GM23338 (cell line): ENCODE data around the gene CPNE8. TPM values are rescaled to one million over a fixed set of nuclear protein-coding genes. Genes with fewer than 3 reads are reported as not detected.

Experiments
- ATAC-seq: fragments of 200-7000 bp; cut with Tn5 transposase; 3 replicates; pipeline ENCODE4 v1.9.1; 2020
- DNase-seq: peaks from one replicate; pipeline ENCODE4 v3.0.0-alpha.2; 2015; ENCODE audit warnings: low spot score
- H2AFZ ChIP-seq: fragments of 200-600 bp; sonication (generic); 2 replicates; pipeline ENCODE4 v1.8.0; 2016; ENCODE audit warnings: antibody characterized with exemption, mild to moderate bottlenecking, moderate library complexity
- H3F3A ChIP-seq: fragments of 200-600 bp; sonication (generic); replicated peaks from 2 replicates; pipeline ENCODE4 v1.8.0; 2017; ENCODE audit warnings: antibody characterized with exemption, mixed run types, low read depth
- H3K27ac ChIP-seq: fragments of 200-600 bp; sonication (generic); 2 replicates; pipeline ENCODE4 v1.6.1; 2016; ENCODE audit warnings: low read depth
- H3K27me3 ChIP-seq: fragments of 200-600 bp; sonication (generic); 2 replicates; pipeline ENCODE4 v1.8.0; 2016; ENCODE audit warnings: mild to moderate bottlenecking, mixed run types, moderate library complexity; ENCODE audit not compliant: insufficient read depth
- H3K36me3 ChIP-seq: fragments of 200-600 bp; sonication (generic); 2 replicates; pipeline ENCODE4 v1.8.0; 2016; ENCODE audit warnings: mild to moderate bottlenecking; ENCODE audit not compliant: insufficient read depth
- H3K4me1 ChIP-seq: fragments of 200-600 bp; sonication (generic); 2 replicates; pipeline ENCODE4 v1.8.0; 2016; ENCODE audit warnings: mild to moderate bottlenecking, moderate library complexity; ENCODE audit not compliant: insufficient read depth
- H3K4me2 ChIP-seq: fragments of 200-600 bp; sonication (generic); 2 replicates; pipeline ENCODE4 v1.7.1; 2017; ENCODE audit warnings: mixed run types
- H3K4me3 ChIP-seq: fragments of 200-600 bp; sonication (generic); 2 replicates; pipeline ENCODE4 v1.6.1; 2016; ENCODE audit warnings: mixed run types
- H3K79me2 ChIP-seq: fragments of 200-600 bp; sonication (generic); replicated peaks from 2 replicates; pipeline ENCODE4 v1.8.0; 2017; ENCODE audit warnings: mild to moderate bottlenecking; ENCODE audit not compliant: insufficient read depth
- H3K9me2 ChIP-seq: fragments of 200-600 bp; sonication (generic); 2 replicates; pipeline ENCODE4 v1.8.0; 2017; ENCODE audit not compliant: insufficient read depth
- H4K20me1 ChIP-seq: fragments of 200-600 bp; sonication (generic); replicated peaks from 2 replicates; pipeline ENCODE4 v1.8.0; 2017; ENCODE audit warnings: mild to moderate bottlenecking; ENCODE audit not compliant: insufficient read depth
- H3K27ac Mint-ChIP-seq: 2 replicates; pipeline ENCODE4 v1.8.0; 2020; ENCODE audit warnings: inconsistent platforms, mild to moderate bottlenecking, moderate library complexity, mixed read lengths
- H3K27me3 Mint-ChIP-seq: 3 replicates; pipeline ENCODE4 v1.8.0; 2022; ENCODE audit warnings: low read depth, mild to moderate bottlenecking, moderate library complexity, mixed read lengths, inconsistent platforms; ENCODE audit not compliant: insufficient read depth, poor library complexity
- H3K36me3 Mint-ChIP-seq: 3 replicates; pipeline ENCODE4 v1.8.0; 2021; ENCODE audit warnings: low read depth, mild to moderate bottlenecking, inconsistent platforms, moderate library complexity, mixed read lengths
- H3K4me1 Mint-ChIP-seq: 3 replicates; pipeline ENCODE4 v1.8.0; 2020; ENCODE audit warnings: mild to moderate bottlenecking, inconsistent platforms, mixed read lengths
- H3K4me3 Mint-ChIP-seq: 3 replicates; pipeline ENCODE4 v1.8.0; 2021; ENCODE audit warnings: moderate library complexity, mild to moderate bottlenecking, inconsistent platforms, mixed read lengths
- H3K9me3 Mint-ChIP-seq: 3 replicates; pipeline ENCODE4 v1.8.0; 2020; ENCODE audit warnings: moderate library complexity, mild to moderate bottlenecking, inconsistent platforms, mixed read lengths
- CREB1 ChIP-seq: fragments of 250-450 bp; sonication (Bioruptor Pico); IDR thresholded peaks from 2 replicates; pipeline ENCODE4 v1.5.0; 2020; ENCODE audit warnings: low read depth, mild to moderate bottlenecking, moderate library complexity
- EZH2 ChIP-seq: fragments of 200-600 bp; sonication (generic); IDR thresholded peaks from one replicate; pipeline ENCODE4 v1.8.0; 2017; ENCODE audit warnings: antibody characterized with exemption, mild to moderate bottlenecking, low read depth; ENCODE audit not compliant: unreplicated experiment
- EZH2phosphoT487 ChIP-seq: fragments of 200-600 bp; sonication (generic); IDR thresholded peaks from one replicate; pipeline ENCODE4 v1.8.1; 2018; ENCODE audit warnings: antibody characterized with exemption; ENCODE audit not compliant: unreplicated experiment
- JUNB ChIP-seq: IDR thresholded peaks from one replicate; pipeline ENCODE4 v1.6.1; 2016; ENCODE audit warnings: antibody characterized with exemption; ENCODE audit not compliant: unreplicated experiment
- NANOG ChIP-seq: IDR thresholded peaks from 2 replicates; pipeline ENCODE4 v1.6.1; 2016; ENCODE audit warnings: antibody characterized with exemption, borderline replicate concordance
- POLR2AphosphoS5 ChIP-seq: IDR thresholded peaks from 2 replicates; pipeline ENCODE4 v1.6.1; 2016; ENCODE audit warnings: antibody characterized with exemption, low read depth
- STAT1 ChIP-seq: IDR thresholded peaks from one replicate; pipeline ENCODE4 v1.6.1; 2016; ENCODE audit warnings: antibody characterized with exemption; ENCODE audit not compliant: unreplicated experiment
- ZNF114 ChIP-seq: fragments of 250-450 bp; sonication (Bioruptor Pico); IDR thresholded peaks from 2 replicates; pipeline ENCODE4 v1.5.0; 2020; ENCODE audit warnings: mild to moderate bottlenecking, moderate library complexity
- ZNF331 ChIP-seq: fragments of 250-450 bp; sonication (Bioruptor Pico); IDR thresholded peaks from 2 replicates; pipeline ENCODE4 v1.5.0; 2020; ENCODE audit warnings: low read depth, mild to moderate bottlenecking, moderate library complexity
- polyA plus RNA-seq: library from polyadenylated mRNA; unstranded; fragments of >200 nt; fragmentation: Nextera tagmentation; extraction: Ambion mirVana; gene quantifications from 2 replicates; pipeline ENCODE4 v1.2.1, GENCODE V29; 2016
- total RNA-seq: library from RNA; depleted of rRNA; stranded (reverse); fragments of >200 nt; shearing (Covaris generic); gene quantifications from 2 replicates; pipeline ENCODE4 v1.2.3, GENCODE V29; 2014
- TF ChIP-seq, protein P1 (sequence below): IDR thresholded peaks from one replicate; pipeline ENCODE4 v1.6.1; 2018; ENCODE audit warnings: antibody characterized with exemption; ENCODE audit not compliant: unreplicated experiment
- TF ChIP-seq, protein P2 (sequence below), 2 experiments: fragments of 200-600 bp in 1 of 2; sonication (generic) in 1 of 2; conservative IDR thresholded peaks; 2 replicates each; pipeline versions ENCODE4 v1.5.1 to v1.6.1; 2016 to 2017; ENCODE audit warnings: antibody characterized with exemption in 2 of 2, low read depth in 2 of 2, mild to moderate bottlenecking in 2 of 2, moderate library complexity in 1 of 2
- TF ChIP-seq, protein P3 (sequence below): IDR thresholded peaks from 2 replicates; pipeline ENCODE4 v1.6.1; 2016; ENCODE audit warnings: antibody characterized with exemption

Gene CPNE8
- total and polyA plus RNA-seq, 2 experiments from 2014 or later: 8.7 to 10.1 TPM

DNA sequence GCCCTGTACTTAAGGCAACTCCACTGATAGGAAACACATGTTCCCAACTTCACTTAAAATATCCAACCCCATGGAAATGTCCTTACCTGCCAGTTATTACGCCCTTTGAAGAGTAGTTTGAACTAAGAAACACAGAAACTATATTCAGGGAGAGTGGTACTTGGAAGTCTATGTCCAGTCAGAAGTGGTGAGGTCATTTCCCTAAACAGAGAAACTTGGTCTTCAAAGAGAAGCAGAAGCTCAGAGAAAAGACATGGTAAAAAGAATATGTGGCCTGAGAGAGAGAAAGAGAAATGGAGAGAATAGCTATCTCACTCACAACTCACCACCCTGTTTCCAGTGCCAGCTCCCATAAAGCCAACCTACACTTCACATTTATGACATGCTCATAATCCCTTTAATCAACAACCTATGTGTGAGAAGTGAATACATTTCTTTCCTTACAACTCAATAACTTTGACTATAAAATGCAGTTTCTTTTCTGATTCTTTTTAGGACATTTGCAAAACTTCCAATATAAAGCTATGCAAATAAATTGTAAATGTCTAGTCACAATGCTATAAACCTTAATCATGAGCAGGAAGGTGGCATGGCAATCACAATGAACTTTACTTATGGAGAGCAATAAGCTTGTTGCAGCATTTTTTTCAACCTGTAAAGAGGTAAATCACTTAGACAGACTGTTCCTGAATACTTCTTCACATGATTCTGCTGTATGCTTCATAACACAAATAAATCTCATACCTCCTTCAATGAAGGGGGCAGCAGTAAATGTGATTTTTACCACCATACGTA lies 67.1 kb downstream of the CPNE8 start (continued):
- TF ChIP-seq, protein P1, sequence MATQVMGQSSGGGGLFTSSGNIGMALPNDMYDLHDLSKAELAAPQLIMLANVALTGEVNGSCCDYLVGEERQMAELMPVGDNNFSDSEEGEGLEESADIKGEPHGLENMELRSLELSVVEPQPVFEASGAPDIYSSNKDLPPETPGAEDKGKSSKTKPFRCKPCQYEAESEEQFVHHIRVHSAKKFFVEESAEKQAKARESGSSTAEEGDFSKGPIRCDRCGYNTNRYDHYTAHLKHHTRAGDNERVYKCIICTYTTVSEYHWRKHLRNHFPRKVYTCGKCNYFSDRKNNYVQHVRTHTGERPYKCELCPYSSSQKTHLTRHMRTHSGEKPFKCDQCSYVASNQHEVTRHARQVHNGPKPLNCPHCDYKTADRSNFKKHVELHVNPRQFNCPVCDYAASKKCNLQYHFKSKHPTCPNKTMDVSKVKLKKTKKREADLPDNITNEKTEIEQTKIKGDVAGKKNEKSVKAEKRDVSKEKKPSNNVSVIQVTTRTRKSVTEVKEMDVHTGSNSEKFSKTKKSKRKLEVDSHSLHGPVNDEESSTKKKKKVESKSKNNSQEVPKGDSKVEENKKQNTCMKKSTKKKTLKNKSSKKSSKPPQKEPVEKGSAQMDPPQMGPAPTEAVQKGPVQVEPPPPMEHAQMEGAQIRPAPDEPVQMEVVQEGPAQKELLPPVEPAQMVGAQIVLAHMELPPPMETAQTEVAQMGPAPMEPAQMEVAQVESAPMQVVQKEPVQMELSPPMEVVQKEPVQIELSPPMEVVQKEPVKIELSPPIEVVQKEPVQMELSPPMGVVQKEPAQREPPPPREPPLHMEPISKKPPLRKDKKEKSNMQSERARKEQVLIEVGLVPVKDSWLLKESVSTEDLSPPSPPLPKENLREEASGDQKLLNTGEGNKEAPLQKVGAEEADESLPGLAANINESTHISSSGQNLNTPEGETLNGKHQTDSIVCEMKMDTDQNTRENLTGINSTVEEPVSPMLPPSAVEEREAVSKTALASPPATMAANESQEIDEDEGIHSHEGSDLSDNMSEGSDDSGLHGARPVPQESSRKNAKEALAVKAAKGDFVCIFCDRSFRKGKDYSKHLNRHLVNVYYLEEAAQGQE: no peak
- TF ChIP-seq EZH2phosphoT487 (no peak), POLR2AphosphoS5 (no peak), NANOG (no peak)

DNA sequence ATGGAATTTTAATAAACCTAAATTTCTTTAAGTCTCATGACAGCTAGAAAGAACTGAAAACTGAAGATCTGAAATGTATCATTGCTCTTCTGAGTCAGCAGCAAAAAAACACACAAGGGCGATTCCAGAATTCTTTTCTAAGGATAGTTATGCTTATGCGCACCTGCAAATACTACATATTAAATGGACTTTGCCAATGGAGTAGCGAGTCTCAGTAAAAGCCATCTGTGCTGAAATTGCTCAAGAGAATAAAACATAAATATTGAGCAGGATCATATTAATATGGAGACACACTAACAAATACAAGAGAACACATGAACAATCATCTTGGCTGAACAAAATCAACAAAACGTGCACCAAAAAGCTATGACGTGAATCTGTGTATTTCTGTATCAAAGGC lies 73.7 kb downstream of the CPNE8 start:
- H3K9me2 ChIP-seq: no peaks in the 10 kb centered on the region
- no peaks in the 10 kb centered on the region for H3K36me3 ChIP-seq
- H2AFZ ChIP-seq: no peak overlapping the region
- ATAC-seq (no peak), DNase-seq (no peak)
- peak overlapping the region; percentile 49; the same call in 1 of the 2 replicates for H3K27ac Mint-ChIP-seq
- no peaks in the 10 kb centered on the region for H3K27me3 Mint-ChIP-seq
- H3K79me2 ChIP-seq: no peaks in the 10 kb centered on the region
- H3F3A ChIP-seq: no peaks in the 10 kb centered on the region
- no peak overlapping the region for H3K27ac ChIP-seq
- no peaks in the 10 kb centered on the region for H4K20me1 ChIP-seq
- no peak overlapping the region for H3K4me3 Mint-ChIP-seq
- H3K4me1 ChIP-seq: no peaks in the 10 kb centered on the region
- H3K4me2 ChIP-seq: no peak overlapping the region
- H3K27me3 ChIP-seq: no peaks in the 10 kb centered on the region
- H3K36me3 Mint-ChIP-seq: no peaks in the 10 kb centered on the region; the same call in 2 of the 3 replicates
- H3K4me3 ChIP-seq: no peak overlapping the region
- no peaks in the 10 kb centered on the region for H3K4me1 Mint-ChIP-seq
- H3K9me3 Mint-ChIP-seq: no peaks in the 10 kb centered on the region; the same call in 2 of the 3 replicates
- TF ChIP-seq JUNB (no peak), STAT1 (no peak), EZH2phosphoT487 (no peak), CREB1 (CRISPR knock-in tag) (no peak), EZH2 (no peak), ZNF331 (CRISPR knock-in tag) (no peak), NANOG (no peak), ZNF114 (CRISPR knock-in tag) (no peak), POLR2AphosphoS5 (no peak)
- TF ChIP-seq, protein P2, sequence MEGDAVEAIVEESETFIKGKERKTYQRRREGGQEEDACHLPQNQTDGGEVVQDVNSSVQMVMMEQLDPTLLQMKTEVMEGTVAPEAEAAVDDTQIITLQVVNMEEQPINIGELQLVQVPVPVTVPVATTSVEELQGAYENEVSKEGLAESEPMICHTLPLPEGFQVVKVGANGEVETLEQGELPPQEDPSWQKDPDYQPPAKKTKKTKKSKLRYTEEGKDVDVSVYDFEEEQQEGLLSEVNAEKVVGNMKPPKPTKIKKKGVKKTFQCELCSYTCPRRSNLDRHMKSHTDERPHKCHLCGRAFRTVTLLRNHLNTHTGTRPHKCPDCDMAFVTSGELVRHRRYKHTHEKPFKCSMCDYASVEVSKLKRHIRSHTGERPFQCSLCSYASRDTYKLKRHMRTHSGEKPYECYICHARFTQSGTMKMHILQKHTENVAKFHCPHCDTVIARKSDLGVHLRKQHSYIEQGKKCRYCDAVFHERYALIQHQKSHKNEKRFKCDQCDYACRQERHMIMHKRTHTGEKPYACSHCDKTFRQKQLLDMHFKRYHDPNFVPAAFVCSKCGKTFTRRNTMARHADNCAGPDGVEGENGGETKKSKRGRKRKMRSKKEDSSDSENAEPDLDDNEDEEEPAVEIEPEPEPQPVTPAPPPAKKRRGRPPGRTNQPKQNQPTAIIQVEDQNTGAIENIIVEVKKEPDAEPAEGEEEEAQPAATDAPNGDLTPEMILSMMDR (conservative IDR thresholded peaks at IDR 0.05; ENCODE audit: low read depth in 2 of 2): no peak
- TF ChIP-seq, protein P1: no peak
- TF ChIP-seq, protein P3, sequence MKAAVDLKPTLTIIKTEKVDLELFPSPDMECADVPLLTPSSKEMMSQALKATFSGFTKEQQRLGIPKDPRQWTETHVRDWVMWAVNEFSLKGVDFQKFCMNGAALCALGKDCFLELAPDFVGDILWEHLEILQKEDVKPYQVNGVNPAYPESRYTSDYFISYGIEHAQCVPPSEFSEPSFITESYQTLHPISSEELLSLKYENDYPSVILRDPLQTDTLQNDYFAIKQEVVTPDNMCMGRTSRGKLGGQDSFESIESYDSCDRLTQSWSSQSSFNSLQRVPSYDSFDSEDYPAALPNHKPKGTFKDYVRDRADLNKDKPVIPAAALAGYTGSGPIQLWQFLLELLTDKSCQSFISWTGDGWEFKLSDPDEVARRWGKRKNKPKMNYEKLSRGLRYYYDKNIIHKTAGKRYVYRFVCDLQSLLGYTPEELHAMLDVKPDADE: no peak
